IgD-negative memory B cell (primary cell): ENCODE results near the gene PLCXD1. TPM values are rescaled to one million over a fixed set of nuclear protein-coding genes. Genes with fewer than 3 reads are reported as not detected.
"Not testable (repeated sequence)": the region's sequence is repeated elsewhere in the genome, so short reads cannot be mapped to it uniquely, and the experiment has no call there.

Experiments used
- H3K27ac Mint-ChIP-seq, 3 donors: one replicate each; pipeline ENCODE4 v1.8.0; 2020 to 2022; ENCODE audit warnings: mild to moderate bottlenecking in 3 of 3, mixed read lengths in 3 of 3, moderate library complexity in 1 of 3
- H3K27me3 Mint-ChIP-seq: one replicate; pipeline ENCODE4 v1.8.0; 2021; ENCODE audit warnings: mixed read lengths
- H3K36me3 Mint-ChIP-seq: one replicate; pipeline ENCODE4 v1.8.0; 2020; ENCODE audit warnings: mild to moderate bottlenecking, mixed read lengths
- H3K4me1 Mint-ChIP-seq, 3 donors: one replicate each; pipeline ENCODE4 v1.8.0; 2020 to 2022; ENCODE audit warnings: mixed read lengths in 3 of 3, mild to moderate bottlenecking in 1 of 3
- H3K4me3 Mint-ChIP-seq, 4 donors: one replicate each; pipeline ENCODE4 v1.8.0; 2020 to 2022; ENCODE audit warnings: mild to moderate bottlenecking in 4 of 4, mixed read lengths in 4 of 4, moderate library complexity in 3 of 4
- H3K9me3 Mint-ChIP-seq, 3 donors: one replicate each; pipeline ENCODE4 v1.8.0; 2020 to 2021; ENCODE audit warnings: mixed read lengths in 3 of 3, mild to moderate bottlenecking in 1 of 3
- polyA plus RNA-seq: library from polyadenylated mRNA; unstranded; fragments of 300-500 nt; fragmentation: Illumina TruSeq; gene quantifications from one replicate; pipeline ENCODE4 v1.2.3, GENCODE V29; 2021

Gene PLCXD1
- polyA plus RNA-seq, 1 donor from 2014 or later, result 10.3 TPM

DNA sequence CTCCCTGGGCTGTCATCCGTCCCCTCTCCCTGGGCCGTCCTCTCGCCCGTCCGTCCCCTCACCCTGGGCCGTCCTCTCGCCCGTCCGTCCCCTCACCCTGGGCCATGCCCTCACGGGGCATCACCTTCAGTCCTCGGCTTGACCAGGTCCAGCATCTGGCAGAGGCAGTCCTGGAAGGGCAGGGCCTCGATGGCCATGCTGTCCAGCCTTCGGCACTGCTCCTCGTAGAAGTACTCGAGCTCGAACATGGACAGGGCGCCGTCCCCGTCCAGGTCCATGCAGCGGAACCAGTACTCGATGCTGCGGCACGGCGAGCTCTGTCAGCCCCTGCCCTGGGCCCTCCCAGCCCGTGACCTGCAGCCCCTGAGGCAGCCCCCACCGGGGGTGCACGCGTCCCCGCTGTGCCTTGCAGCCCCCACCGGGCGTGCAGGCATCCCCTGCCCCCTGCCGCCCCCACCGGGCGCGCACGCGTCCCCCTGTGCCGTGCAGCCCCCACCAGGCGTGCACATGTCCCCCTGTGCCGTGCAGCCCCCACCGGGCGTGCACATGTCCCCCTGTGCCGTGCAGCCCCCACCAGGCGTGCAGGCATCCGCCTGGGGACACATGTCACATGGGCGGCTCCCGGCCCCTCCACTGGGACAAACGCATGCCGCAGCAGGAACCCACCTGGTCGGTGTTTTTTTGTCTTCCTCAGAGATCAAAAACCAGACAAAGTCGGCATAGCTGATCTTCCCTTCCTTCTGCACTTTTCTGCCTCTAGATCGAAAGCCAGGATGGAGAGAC lies 59.7 kb downstream of the PLCXD1 start:
- peaks cover 0 to 1% (median 0%) of the 10 kb centered on the region in 3 donors for H3K9me3 Mint-ChIP-seq
- no peak overlapping the region for H3K27ac Mint-ChIP-seq
- H3K4me1 Mint-ChIP-seq, result peaks cover 0 to 2% (median 0%) of the 10 kb centered on the region in 3 donors

DNA sequence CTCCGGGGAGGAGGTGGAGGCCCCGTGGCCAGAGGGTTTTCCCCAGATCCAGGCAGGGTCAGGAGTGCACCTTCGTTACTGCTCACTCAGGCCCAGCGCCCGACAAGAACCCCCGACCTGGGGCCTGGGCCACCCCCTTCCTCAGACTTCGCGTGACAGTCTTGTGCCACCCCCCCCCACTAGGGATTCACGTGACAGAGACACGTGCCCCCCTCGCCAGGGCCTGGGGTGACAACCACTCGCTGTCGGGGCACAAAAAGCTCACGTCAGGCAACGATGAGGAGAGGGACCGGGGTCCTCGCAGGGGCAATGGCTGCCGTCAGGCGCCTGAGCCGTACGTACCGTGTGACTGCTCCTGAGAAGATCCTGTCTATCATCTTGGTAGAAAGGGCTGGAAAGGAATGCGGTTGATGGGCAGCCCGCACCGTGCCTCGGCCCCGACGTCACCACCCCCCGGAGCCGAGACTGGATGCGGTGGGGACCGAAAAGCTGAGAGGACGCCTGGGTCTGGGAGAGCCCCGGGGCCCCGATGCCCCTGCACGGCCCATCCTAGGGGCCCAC lies 60.4 kb downstream of the PLCXD1 start:
- Mint-ChIP-seq H3K27ac (peak overlapping the region in 1 of 3 donors; percentile 59), H3K36me3 (no peaks in the 10 kb centered on the region), H3K9me3 (peaks cover 0 to 1% (median 0%) of the 10 kb centered on the region in 3 donors), H3K4me3 (no peak overlapping the region), H3K27me3 (no peaks in the 10 kb centered on the region), H3K4me1 (peaks cover 0 to 2% (median 0%) of the 10 kb centered on the region in 3 donors)

More for the DNA sequence above, 59.7 kb downstream of the PLCXD1 start:
- no peak overlapping the region for H3K4me3 Mint-ChIP-seq
- H3K27me3 Mint-ChIP-seq, result no peaks in the 10 kb centered on the region
- peaks cover 4% of the 10 kb centered on the region for H3K36me3 Mint-ChIP-seq

- Mint-ChIP-seq H3K9me3 (peaks cover 0 to 1% (median 0%) of the 10 kb centered on the region in 3 donors), H3K27ac (no peak overlapping the region), H3K36me3 (peaks cover 2% of the 10 kb centered on the region), H3K27me3 (no peaks in the 10 kb centered on the region), H3K4me1 (peaks cover 0 to 3% (median 0%) of the 10 kb centered on the region in 3 donors), H3K4me3 (no peak overlapping the region)
Observed at GRCh38 chrX:344371-344901, 63.3 kb downstream of the PLCXD1 start.

DNA sequence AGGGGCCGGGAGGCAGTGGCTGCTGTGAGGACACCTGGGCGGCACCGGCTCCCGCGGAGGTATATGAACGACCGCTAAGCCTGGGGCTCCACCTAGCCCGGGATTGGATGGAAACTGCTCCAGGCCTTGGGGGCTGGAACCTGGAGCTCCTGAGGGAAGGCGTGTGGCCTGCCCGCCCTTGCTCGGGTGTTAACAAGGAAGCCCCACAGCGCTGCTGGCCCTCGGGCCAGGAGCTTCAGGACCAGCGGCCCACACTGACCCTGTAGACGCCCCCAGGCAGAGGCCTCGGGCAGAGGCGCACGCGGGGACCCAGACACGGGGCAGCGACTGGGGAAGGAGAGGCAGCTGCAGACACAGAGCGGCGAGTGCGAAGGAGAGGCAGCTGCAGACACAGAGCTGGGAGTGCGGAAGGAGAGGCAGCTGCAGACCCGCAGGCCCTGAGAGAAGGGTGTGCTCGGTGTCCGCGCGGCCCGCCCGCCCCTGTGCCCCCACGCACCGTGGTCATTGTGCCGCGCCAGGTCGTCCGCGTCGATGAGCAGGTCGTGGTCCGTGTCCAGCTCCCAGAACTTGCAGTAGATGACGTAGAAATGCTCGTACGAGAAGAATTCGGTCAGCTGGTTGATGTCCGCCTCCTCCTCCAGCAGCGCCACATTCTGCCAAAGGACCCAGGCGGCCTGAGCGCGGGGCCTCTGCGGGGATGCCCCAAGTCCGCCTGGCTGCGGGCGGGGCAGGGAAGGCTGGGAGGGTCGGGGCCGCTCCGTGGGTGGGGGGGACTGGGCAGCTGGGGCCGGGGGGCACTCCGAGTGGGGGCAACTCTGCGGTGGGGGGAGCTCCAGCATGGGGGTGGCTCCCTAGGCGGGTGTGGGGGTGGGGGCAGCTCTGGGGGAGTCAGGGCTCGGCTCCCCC lies 64.1 kb downstream of the PLCXD1 start:
- Mint-ChIP-seq H3K27me3 (no peaks in the 10 kb centered on the region), H3K4me3 (no peak overlapping the region), H3K4me1 (peaks cover 0 to 3% (median 0%) of the 10 kb centered on the region in 3 donors), H3K27ac (no peak overlapping the region), H3K9me3 (peaks cover 0 to 1% (median 0%) of the 10 kb centered on the region in 3 donors), H3K36me3 (peaks cover 2% of the 10 kb centered on the region)

- Mint-ChIP-seq H3K4me3 (no peak overlapping the region), H3K27me3 (no peaks in the 10 kb centered on the region), H3K4me1 (peaks cover 0 to 3% (median 0%) of the 10 kb centered on the region in 3 donors), H3K27ac (no peak overlapping the region), H3K36me3 (peaks cover 2% of the 10 kb centered on the region), H3K9me3 (peaks cover 0 to 1% (median 0%) of the 10 kb centered on the region in 3 donors)
Observed at GRCh38 chrX:346034-346813, 65.0 kb downstream of the PLCXD1 start.

- peak overlapping the region in 1 of 4 donors; percentile 12 for H3K4me3 Mint-ChIP-seq
- no peaks in the 10 kb centered on the region for H3K27me3 Mint-ChIP-seq
- peaks cover 0 to 3% (median 0%) of the 10 kb centered on the region in 3 donors for H3K4me1 Mint-ChIP-seq
- H3K9me3 Mint-ChIP-seq, result no peaks in the 10 kb centered on the region
- H3K36me3 Mint-ChIP-seq, result peaks cover 2% of the 10 kb centered on the region
- H3K27ac Mint-ChIP-seq, result no peak overlapping the region
Observed at GRCh38 chrX:347351-348117, 66.4 kb downstream of the PLCXD1 start.

DNA sequence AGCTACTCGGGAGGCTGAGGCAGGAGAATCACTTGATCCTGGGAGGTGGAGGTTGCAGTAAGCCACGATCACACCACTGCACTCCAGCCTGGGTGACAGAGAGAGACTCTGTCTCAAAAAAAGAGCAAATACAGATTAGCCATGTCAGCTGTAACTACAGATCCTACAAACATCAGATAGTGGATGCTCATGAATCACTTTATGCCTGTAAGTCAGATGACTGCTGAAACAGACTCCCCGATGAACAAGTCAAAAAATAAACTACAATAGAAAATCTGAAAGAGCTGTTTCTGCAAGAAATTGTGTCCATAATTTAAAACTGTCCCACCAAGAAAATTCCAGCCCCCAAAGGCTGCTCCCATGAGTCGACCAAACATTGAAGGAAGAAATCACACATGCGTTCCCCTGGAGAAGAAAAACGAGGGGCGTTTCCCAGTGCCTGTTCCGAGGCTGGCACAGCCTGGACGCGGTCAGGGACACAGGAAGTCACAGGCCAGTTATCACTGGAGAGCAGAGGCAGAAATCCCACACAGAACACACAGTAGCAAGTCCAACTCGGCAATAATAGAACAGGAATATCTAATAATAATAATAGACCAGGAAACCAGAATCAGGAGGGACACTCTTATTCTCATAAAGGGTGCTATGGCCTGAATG lies 67.4 kb downstream of the PLCXD1 start:
- H3K36me3 Mint-ChIP-seq, result peaks cover 2% of the 10 kb centered on the region
- no peak overlapping the region for H3K4me3 Mint-ChIP-seq
- H3K9me3 Mint-ChIP-seq, result no peaks in the 10 kb centered on the region
- H3K4me1 Mint-ChIP-seq, result peaks cover 0 to 3% (median 0%) of the 10 kb centered on the region in 3 donors
- H3K27me3 Mint-ChIP-seq, result no peaks in the 10 kb centered on the region
- H3K27ac Mint-ChIP-seq, result no peak overlapping the region

GRCh38 chrX:349196-349595 lies 68.0 kb downstream of the PLCXD1 start:
- peaks cover 0 to 3% (median 0%) of the 10 kb centered on the region in 3 donors for H3K4me1 Mint-ChIP-seq
- peak overlapping the region in 1 of 3 donors; percentile 16 for H3K27ac Mint-ChIP-seq
- H3K4me3 Mint-ChIP-seq, result no peak overlapping the region
- H3K9me3 Mint-ChIP-seq, result no peaks in the 10 kb centered on the region
- peaks cover 2% of the 10 kb centered on the region for H3K36me3 Mint-ChIP-seq
- H3K27me3 Mint-ChIP-seq, result no peaks in the 10 kb centered on the region

GRCh38 chrX:349702-350101 lies 68.5 kb downstream of the PLCXD1 start:
- Mint-ChIP-seq H3K4me1 (peaks cover 0 to 3% (median 0%) of the 10 kb centered on the region in 3 donors), H3K27me3 (no peaks in the 10 kb centered on the region), H3K9me3 (no peaks in the 10 kb centered on the region), H3K4me3 (no peak overlapping the region), H3K27ac (no peak overlapping the region), H3K36me3 (peaks cover 2% of the 10 kb centered on the region)

- H3K4me3 Mint-ChIP-seq, result no peak overlapping the region
- H3K9me3 Mint-ChIP-seq, result no peaks in the 10 kb centered on the region
- H3K4me1 Mint-ChIP-seq, result peaks cover 0 to 5% (median 0%) of the 10 kb centered on the region in 3 donors
- peaks cover 2% of the 10 kb centered on the region for H3K36me3 Mint-ChIP-seq
- H3K27ac Mint-ChIP-seq, result no peak overlapping the region
- H3K27me3 Mint-ChIP-seq, result no peaks in the 10 kb centered on the region
Observed at GRCh38 chrX:350148-350533, 69.0 kb downstream of the PLCXD1 start.

DNA sequence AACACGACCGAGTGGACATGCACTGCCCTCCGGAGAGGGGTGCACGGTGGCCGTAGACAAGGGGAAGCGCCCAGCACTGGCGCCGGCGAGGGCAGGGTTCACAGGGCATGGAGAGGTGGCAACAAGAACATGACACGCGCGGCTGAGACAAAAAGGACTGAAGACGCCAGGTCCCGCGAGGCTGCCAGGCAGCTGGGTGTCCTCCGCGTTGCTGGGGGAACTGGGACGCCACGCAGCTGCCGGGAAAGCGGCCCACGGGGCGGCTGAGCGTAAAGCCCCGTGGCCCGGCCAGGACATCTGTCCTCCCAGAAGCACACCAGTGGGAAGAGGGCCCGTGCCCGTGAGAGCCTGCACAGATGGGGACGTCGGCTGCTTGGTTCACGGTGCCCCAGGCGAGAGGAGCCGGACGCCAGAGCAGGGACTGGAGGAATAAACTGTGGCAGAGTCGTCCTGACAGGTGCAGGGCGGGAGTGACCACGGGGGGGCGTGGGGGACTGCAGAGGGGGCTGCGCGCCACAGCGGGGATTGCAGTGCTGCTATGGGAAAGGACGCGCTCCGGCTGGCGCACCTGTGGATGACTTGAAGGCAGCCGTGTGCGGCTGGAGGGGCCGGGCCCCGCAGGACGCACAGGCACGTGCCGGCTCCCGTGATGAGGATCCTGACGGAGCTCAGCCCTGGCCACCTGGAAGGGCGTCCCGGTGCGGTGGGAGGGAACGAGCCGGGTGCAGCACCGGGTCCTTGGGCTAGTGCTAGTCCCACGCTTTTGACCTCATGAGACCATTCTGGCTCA lies 69.5 kb downstream of the PLCXD1 start:
- H3K9me3 Mint-ChIP-seq, result no peaks in the 10 kb centered on the region

DNA sequence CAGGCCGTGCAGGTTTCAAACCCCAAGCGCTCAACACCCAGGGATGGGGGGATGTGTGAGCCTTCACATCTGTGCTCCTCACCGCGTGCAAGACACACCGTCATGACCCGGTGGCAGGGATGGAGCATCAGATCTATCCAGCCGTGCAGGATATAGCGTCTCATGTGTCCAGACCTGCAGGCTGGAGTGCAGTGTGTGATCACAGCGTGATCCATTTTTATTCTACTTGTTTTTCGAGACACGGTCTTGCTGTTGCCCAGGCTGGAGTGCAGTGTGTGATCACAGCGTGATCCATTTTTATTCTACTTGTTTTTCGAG lies 70.1 kb downstream of the PLCXD1 start:
- H3K27ac Mint-ChIP-seq, H3K36me3 Mint-ChIP-seq, H3K9me3 Mint-ChIP-seq, H3K4me1 Mint-ChIP-seq, H3K27me3 Mint-ChIP-seq, H3K4me3 Mint-ChIP-seq: not testable (repeated sequence)

More for the DNA sequence above, 69.5 kb downstream of the PLCXD1 start:
- H3K27ac Mint-ChIP-seq, result no peak overlapping the region
- peaks cover 0 to 7% (median 0%) of the 10 kb centered on the region in 3 donors for H3K4me1 Mint-ChIP-seq
- no peaks in the 10 kb centered on the region for H3K27me3 Mint-ChIP-seq
- peaks cover 2% of the 10 kb centered on the region for H3K36me3 Mint-ChIP-seq
- no peak overlapping the region for H3K4me3 Mint-ChIP-seq

GRCh38 chrX:351736-352135 lies 70.6 kb downstream of the PLCXD1 start:
- H3K27ac Mint-ChIP-seq, result no peak overlapping the region
- no peak overlapping the region for H3K4me3 Mint-ChIP-seq
- no peaks in the 10 kb centered on the region for H3K27me3 Mint-ChIP-seq
- peaks cover 0 to 8% (median 0%) of the 10 kb centered on the region in 3 donors for H3K4me1 Mint-ChIP-seq
- peaks cover 2% of the 10 kb centered on the region for H3K36me3 Mint-ChIP-seq
- no peaks in the 10 kb centered on the region for H3K9me3 Mint-ChIP-seq
